ENCODE data around the gene NAV3.

Gene NAV3

DNA sequence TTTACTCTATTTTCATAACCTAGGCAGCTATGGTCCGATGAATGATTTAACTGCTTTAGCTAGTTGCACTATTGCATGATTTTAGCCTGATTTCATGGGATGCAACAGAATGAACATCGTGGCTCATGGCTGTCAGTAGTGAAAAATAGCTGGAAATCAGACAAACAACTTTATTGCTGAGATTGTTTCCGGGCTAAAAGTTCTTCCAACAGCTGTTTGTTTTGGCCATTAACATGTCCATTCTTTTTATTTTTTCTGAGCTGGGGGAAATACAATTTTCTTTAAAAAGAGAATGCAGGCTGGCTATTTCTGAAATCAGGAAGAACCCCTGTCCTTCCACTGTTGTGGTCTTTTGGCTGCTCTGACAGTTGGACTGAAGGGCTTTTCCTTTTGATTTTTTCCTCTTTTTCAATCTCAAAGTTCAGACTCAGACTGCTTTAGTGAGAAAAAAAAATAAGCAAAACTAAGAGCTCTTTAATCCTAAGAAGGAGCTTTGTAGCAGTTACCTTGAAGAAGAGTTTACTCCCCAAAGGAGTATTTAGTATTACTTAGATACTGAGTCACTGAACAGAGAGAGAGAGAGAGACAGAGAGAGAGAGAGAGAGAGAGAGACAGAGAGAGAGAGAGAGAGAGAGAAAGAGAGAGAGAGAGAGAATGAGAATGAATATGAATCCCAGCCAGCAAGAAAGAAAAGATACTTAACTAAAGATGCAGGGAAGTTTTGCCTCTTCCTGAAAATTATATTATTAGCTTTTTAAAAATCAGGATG is at the start of gene NAV3:
TSS of gene NAV3 (plus strand) at position 312 of the 769 bp plus-strand sequence. CDS start 568 bp downstream, outside the sequence.
- DNase-seq, result no peak

- no peak for DNase-seq
These were observed 48.7 kb upstream of the NAV3 start for GRCh38 chr12:77782034-77782433.

DNA sequence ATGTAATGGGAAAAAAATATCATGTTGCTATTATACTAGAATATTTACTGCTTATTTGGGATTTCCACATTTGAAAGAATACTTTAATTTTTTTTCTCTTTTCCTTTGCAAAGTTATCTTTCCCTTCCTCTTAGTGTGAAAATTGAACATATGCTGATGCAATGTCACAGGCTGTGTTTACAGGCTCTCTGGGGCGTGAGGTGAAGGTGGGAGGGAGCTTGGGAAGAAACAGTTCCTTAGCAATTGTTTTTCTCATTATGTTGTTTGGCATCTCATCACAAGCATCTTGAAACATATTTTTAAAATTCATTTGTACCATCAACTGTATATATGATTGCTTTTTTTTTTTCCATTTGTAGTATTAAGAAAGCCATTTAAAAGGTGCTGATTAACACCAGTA is 47.9 kb upstream of the NAV3 start:
- no peak for DNase-seq

GRCh38 chr12:77785211-77785610 is 45.5 kb upstream of the NAV3 start:
- no peak for DNase-seq

GRCh38 chr12:77786675-77787074 is 44.0 kb upstream of the NAV3 start:
- DNase-seq, result no peak

- no peak for DNase-seq
These were observed 42.2 kb upstream of the NAV3 start for GRCh38 chr12:77788231-77789168.

DNA sequence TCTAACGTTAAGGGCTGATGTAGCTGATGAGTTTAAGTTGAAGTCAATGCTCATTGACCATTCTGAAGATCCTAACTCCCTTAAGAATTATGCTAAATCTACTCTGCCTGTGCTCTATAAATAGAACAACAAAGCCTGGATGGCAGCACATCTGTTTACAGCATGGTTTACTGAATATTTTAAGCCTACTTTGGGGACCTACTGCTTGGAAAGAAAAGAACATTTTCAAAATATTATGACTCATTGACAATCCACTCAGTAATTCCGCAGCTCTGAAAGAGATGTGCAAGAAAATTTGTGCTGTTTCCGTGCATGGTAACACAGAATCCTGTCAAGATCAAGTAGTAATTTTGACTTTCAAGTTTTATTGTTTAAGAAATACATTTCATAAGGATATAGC is 35.0 kb upstream of the NAV3 start:
- no peak for DNase-seq

- DNase-seq, result no peak
These were observed 33.9 kb upstream of the NAV3 start for GRCh38 chr12:77796775-77797174.

- DNase-seq, result no peak
These were observed 30.2 kb upstream of the NAV3 start for GRCh38 chr12:77800501-77800900.

GRCh38 chr12:77808534-77808933 is 22.2 kb upstream of the NAV3 start:
- no peak for DNase-seq

GRCh38 chr12:77813558-77813957 is 17.1 kb upstream of the NAV3 start:
- no peak for DNase-seq

DNA sequence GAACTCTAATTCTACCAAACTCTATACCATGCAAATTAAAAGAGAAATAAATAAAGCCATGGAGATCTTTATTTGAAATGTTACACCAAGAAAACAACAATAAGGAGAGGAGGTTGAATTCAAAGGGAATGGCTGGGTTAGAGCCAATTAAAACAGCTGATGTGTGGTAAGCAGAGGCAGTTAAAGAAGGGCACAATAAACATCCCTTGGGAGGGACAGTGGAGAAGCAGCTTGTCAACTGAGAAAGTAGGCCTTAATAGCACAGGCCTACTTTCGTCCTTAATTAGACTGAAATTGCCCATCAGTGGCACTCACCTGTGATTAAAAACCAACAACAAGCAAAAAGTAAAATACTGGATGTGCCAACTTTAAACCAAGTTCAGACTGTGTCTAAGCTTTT is 16.3 kb upstream of the NAV3 start:
- DNase-seq, result no peak

DNA sequence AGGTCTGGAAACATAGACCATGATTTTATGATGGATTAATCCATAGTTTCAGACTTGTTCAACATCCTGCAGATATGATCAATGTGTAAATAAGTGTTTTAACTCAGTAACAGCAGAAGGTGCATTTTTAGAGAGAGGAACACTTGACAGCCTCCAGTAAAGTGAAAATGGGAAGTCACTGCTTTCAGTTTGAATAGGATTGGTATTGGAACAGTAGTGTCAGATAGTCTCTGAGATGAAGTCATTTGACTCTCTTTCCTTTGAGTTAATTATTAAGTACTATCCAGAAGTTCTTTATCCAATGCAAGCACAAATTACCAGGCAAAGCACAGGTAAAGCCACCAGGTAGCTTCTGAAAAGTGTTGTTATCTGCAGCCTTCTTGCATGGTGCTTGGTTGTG is 14.5 kb upstream of the NAV3 start:
- DNase-seq, result no peak

GRCh38 chr12:77817276-77817675 is 13.4 kb upstream of the NAV3 start:
- no peak for DNase-seq

- no peak for DNase-seq
These were observed 12.3 kb upstream of the NAV3 start for GRCh38 chr12:77818351-77818750.

DNA sequence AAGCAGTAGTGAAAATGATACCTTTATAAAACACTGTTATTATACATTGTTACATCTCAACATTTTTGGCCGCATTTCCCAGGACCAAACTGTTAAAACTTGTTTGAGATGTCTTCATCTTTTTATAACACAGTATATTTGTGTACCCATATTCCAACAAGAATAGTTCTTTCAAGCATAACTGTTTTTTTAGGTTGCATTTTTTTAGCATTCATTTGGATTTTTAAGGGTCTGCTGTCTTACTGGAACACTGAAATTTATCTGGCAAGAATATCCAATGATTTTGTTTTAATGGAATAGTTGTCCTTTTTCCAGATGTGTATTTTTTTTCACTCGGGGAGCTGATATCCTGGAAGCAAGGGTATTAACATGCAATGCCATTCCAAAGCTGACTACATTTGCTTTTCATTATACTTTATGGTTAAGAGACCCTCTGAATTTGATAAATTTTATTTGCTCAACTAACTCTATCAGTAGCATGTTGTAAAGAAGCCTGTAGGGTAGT is 8.9 kb upstream of the NAV3 start:
- DNase-seq, result no peak

DNA sequence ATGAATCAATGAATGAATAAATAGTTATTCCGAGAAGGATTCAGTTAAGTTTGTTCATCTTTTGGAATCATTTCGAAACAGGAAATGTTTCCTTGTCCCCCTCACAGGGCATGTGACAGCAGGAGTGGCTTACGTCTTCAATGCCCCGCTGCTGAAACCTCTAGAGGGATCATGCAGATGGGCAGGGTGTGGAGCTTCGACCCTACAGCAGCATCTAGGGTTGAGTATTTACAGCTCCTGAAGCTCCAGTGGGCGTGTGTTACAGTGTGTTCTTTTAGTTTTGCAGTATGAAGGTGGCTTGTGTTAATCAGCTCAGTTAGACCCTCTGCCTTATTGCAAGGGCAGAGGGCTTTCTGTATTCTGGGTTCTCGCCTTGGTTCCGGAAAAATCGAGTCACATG is 2.6 kb downstream of the NAV3 start:
- DNase-seq, result no peak

- no peak for DNase-seq
These were observed 3.9 kb downstream of the NAV3 start for GRCh38 chr12:77834618-77835017.

- DNase-seq, result no peak
These were observed 5.3 kb downstream of the NAV3 start for GRCh38 chr12:77835969-77836368.

- DNase-seq, result no peak
These were observed 7.2 kb downstream of the NAV3 start for GRCh38 chr12:77837876-77838291.

DNA sequence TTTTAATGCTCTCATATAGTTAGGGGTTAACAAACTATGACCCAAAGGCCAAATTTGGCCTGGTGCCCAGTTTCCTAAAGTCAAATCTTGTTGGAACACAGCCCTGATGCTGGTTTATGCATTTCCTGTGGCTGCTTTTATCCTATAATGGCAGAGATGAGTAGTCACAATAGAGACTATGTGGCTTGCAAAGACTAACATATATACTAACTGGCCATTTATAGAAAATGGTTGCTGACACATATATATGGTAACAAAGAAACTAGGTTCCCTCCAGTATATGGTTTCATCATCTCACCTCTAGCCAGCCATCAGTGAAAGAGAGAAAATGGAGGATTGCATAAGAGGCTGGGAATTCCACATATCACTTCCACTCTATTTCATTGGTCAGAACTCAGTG is 10.8 kb downstream of the NAV3 start:
- DNase-seq, result no peak

GRCh38 chr12:77842430-77842829 is 11.7 kb downstream of the NAV3 start:
- no peak for DNase-seq

- no peak for DNase-seq
These were observed 15.1 kb downstream of the NAV3 start for GRCh38 chr12:77845831-77846230.

- no peak for DNase-seq
These were observed 16.4 kb downstream of the NAV3 start for GRCh38 chr12:77847060-77847541.
